PFSK-1 (cell line): ENCODE measurements around the gene ZFYVE21.

Experiments
- FOXP2 ChIP-seq: optimal IDR thresholded peaks from 2 replicates; pipeline ENCODE3; 2011; ENCODE audit warnings: borderline replicate concordance, control low read depth, inconsistent platforms; ENCODE audit not compliant: insufficient read depth; ENCODE audit errors: extremely low read length, extremely low read depth
- POLR2AphosphoS5 ChIP-seq: IDR thresholded peaks from 2 replicates; pipeline ENCODE4 v1.6.1; 2012; ENCODE audit warnings: low read depth, mild to moderate bottlenecking, control low read depth, low read length, moderate library complexity
- SIN3A ChIP-seq: IDR thresholded peaks from 2 replicates; pipeline ENCODE4 v1.6.1; 2012; ENCODE audit warnings: mild to moderate bottlenecking, low read length, moderate library complexity, borderline replicate concordance; ENCODE audit not compliant: insufficient read depth
- TAF1 ChIP-seq: IDR thresholded peaks from 2 replicates; pipeline ENCODE4 v1.6.1; 2012; ENCODE audit warnings: low read length, control low read depth, borderline replicate concordance; ENCODE audit not compliant: insufficient read depth
- TF ChIP-seq, protein P1 (sequence below), 2 experiments: IDR thresholded peaks; 2 replicates each; pipeline versions ENCODE4 v1.6.1 to v1.8.0; 2011 to 2012; ENCODE audit warnings: low read depth in 2 of 2, low read length in 2 of 2, control low read depth in 1 of 2, inconsistent platforms in 1 of 2, mild to moderate bottlenecking in 1 of 2, moderate library complexity in 1 of 2; ENCODE audit not compliant: insufficient read depth in 1 of 2

ZFYVE21 gene

GRCh38 chr14:103730490-103731035, 15.0 kb downstream of the ZFYVE21 start:
- TF ChIP-seq TAF1: no peak

GRCh38 chr14:103731481-103731880, 15.9 kb downstream of the ZFYVE21 start:
- TF ChIP-seq FOXP2: no peak
- TF ChIP-seq, protein P1, sequence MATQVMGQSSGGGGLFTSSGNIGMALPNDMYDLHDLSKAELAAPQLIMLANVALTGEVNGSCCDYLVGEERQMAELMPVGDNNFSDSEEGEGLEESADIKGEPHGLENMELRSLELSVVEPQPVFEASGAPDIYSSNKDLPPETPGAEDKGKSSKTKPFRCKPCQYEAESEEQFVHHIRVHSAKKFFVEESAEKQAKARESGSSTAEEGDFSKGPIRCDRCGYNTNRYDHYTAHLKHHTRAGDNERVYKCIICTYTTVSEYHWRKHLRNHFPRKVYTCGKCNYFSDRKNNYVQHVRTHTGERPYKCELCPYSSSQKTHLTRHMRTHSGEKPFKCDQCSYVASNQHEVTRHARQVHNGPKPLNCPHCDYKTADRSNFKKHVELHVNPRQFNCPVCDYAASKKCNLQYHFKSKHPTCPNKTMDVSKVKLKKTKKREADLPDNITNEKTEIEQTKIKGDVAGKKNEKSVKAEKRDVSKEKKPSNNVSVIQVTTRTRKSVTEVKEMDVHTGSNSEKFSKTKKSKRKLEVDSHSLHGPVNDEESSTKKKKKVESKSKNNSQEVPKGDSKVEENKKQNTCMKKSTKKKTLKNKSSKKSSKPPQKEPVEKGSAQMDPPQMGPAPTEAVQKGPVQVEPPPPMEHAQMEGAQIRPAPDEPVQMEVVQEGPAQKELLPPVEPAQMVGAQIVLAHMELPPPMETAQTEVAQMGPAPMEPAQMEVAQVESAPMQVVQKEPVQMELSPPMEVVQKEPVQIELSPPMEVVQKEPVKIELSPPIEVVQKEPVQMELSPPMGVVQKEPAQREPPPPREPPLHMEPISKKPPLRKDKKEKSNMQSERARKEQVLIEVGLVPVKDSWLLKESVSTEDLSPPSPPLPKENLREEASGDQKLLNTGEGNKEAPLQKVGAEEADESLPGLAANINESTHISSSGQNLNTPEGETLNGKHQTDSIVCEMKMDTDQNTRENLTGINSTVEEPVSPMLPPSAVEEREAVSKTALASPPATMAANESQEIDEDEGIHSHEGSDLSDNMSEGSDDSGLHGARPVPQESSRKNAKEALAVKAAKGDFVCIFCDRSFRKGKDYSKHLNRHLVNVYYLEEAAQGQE (IDR thresholded peaks at IDR 0.05; ENCODE audit: insufficient read depth in 1 of 2, low read depth in 2 of 2, low read length in 2 of 2): no peak
- no peak for TF ChIP-seq SIN3A
- no peak for TF ChIP-seq POLR2AphosphoS5
- no peak for TF ChIP-seq TAF1

DNA sequence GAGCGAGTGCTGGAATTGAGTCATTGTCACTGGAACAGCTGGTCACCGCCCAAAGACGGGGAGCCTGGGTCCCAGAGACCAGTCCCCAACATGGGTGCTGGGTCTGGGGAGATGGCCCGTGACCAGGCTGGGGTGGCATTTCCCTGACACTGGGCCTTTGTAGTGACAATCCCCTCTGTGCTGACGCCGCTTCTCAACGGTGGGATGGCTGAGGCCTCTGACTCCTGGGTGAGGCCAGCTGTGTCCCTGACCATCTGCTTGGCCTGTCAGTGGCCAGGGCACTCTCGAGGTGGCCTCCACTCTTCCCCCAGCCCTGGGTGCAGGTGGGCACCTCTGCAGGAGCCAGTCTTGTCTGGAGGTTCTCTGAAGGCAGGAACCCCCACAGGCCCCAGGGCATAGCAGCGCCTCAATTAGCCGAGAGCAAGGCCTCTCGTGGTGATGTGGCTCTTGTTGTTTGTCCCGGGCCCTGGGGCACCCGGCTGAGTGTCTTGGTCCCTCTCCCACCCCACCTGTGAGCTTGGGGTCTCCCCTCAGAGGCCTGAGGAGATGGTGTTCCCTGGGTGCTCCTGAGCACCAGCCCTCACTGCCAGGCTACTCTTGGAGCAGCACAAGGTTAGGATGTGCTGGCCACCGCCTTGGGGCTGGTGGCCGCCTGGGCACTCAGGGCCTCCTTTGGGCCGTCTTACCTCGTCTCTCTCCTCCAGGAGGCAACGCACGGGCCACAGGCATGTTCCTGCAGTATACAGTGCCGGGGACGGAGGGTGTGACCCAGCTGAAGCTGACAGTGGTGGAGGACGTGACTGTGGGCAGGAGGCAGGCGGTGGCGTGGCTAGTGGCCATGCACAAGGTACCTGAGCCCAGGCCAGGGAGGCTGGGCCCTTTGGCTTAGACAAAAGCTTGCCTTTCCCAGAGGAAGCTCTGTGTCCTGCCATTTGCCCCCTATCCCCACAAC, 16.6 kb downstream of the ZFYVE21 start:
- TF ChIP-seq TAF1: no peak
- TF ChIP-seq, protein P1 (IDR thresholded peaks at IDR 0.05; ENCODE audit: insufficient read depth in 1 of 2, low read depth in 2 of 2, low read length in 2 of 2): no peak
- TF ChIP-seq SIN3A: no peak
- TF ChIP-seq POLR2AphosphoS5: no peak
- no peak for TF ChIP-seq FOXP2

- TF ChIP-seq, protein P1 (IDR thresholded peaks at IDR 0.05; ENCODE audit: insufficient read depth in 1 of 2, low read depth in 2 of 2, low read length in 2 of 2): no peak
- no peak for TF ChIP-seq SIN3A
- no peak for TF ChIP-seq POLR2AphosphoS5
- TF ChIP-seq TAF1: no peak
These were observed 17.4 kb downstream of the ZFYVE21 start for GRCh38 chr14:103732868-103733620.

- TF ChIP-seq, protein P1 (IDR thresholded peaks at IDR 0.05; ENCODE audit: insufficient read depth in 1 of 2, low read depth in 2 of 2, low read length in 2 of 2): no peak
- TF ChIP-seq SIN3A: no peak
- no peak for TF ChIP-seq FOXP2
- no peak for TF ChIP-seq POLR2AphosphoS5
- TF ChIP-seq TAF1: no peak
These were observed 18.0 kb downstream of the ZFYVE21 start for GRCh38 chr14:103733651-103734050.
